ENCODE data around the gene OR10AD1.

DNA sequence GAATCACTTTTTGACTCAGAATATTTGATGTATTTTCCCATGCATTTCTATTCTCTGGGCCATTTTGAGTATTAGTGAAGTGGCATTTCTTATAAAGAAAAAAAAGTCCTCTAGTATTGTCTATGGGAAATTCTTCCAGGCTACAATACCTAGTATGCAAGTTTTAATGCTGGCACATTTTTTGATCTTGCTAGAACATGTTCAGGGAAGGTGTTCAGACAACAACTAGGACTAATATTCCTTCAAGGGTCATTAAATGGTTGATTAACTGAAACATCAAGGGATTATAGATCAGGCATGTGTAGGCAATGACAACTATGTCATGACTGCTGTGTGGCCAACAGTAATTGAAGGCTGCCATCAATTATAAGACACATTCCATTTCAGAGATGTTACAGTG, 12.0 kb downstream of the OR10AD1 start:
- TF ChIP-seq, protein P1, sequence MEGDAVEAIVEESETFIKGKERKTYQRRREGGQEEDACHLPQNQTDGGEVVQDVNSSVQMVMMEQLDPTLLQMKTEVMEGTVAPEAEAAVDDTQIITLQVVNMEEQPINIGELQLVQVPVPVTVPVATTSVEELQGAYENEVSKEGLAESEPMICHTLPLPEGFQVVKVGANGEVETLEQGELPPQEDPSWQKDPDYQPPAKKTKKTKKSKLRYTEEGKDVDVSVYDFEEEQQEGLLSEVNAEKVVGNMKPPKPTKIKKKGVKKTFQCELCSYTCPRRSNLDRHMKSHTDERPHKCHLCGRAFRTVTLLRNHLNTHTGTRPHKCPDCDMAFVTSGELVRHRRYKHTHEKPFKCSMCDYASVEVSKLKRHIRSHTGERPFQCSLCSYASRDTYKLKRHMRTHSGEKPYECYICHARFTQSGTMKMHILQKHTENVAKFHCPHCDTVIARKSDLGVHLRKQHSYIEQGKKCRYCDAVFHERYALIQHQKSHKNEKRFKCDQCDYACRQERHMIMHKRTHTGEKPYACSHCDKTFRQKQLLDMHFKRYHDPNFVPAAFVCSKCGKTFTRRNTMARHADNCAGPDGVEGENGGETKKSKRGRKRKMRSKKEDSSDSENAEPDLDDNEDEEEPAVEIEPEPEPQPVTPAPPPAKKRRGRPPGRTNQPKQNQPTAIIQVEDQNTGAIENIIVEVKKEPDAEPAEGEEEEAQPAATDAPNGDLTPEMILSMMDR (IDR thresholded peaks at IDR 0.05; ENCODE audit: low read depth, low read length): no peak
- TF ChIP-seq, protein P2, sequence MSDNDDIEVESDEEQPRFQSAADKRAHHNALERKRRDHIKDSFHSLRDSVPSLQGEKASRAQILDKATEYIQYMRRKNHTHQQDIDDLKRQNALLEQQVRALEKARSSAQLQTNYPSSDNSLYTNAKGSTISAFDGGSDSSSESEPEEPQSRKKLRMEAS (IDR thresholded peaks at IDR 0.05; ENCODE audit: low read depth, low read length): no peak
